Ovary (tissue), 9 donors: ENCODE measurements around the gene MAP4K4. TPM values are rescaled to one million over a fixed set of nuclear protein-coding genes. Genes with fewer than 3 reads are reported as not detected.
"Not testable (repeated sequence)": the region's sequence is repeated elsewhere in the genome, so short reads cannot be mapped to it uniquely, and the experiment has no call there.

ENCODE experiments used
- DNase-seq, 5 donors: peaks; one replicate each; pipeline ENCODE4 v3.0.0-alpha.2; 2019 to 2020
- H3K27ac ChIP-seq, 2 donors: fragments of 200-600 bp; one replicate each; pipeline versions ENCODE4 v1.5.1 to v1.8.0; 2019 to 2022
- H3K27me3 ChIP-seq: fragments of 200-600 bp; one replicate; pipeline ENCODE4 v1.8.0; 2022
- H3K36me3 ChIP-seq: fragments of 200-600 bp; sonication (generic); one replicate; pipeline ENCODE4 v1.5.1; 2019
- H3K4me1 ChIP-seq: one replicate; pipeline ENCODE4 v1.8.1; 2013; ENCODE audit warnings: mild to moderate bottlenecking, moderate library complexity; ENCODE audit not compliant: insufficient read depth
- H3K4me3 ChIP-seq: fragments of 200-600 bp; sonication (generic); one replicate; pipeline ENCODE4 v1.5.1; 2017
- H3K9me3 ChIP-seq, 2 donors: fragments of 200-600 bp in 1 of 2; sonication (generic) in 1 of 2; one replicate each; pipeline versions ENCODE4 v1.5.1 to v1.8.1; 2013 to 2019; ENCODE audit warnings: mild to moderate bottlenecking in 1 of 2, moderate library complexity in 1 of 2
- EP300 ChIP-seq: sonication (generic); formaldehyde crosslinking; IDR thresholded peaks from one replicate; pipeline ENCODE4 v1.6.1; 2017; ENCODE audit warnings: antibody characterized with exemption
- POLR2A ChIP-seq: fragments of 450-650 bp; IDR thresholded peaks from one replicate; pipeline ENCODE4 v1.6.1; 2017; ENCODE audit warnings: antibody characterized with exemption, mild to moderate bottlenecking, moderate library complexity
- WGBS, 3 donors: extraction: QIAGEN DNeasy Blood & Tissue Kit in 1 of 3; methylation state at CpG; one replicate each; pipeline versions ENCODE4 v1.1.5 to v1.1.7; 2013 to 2017; 5-methylcytosine and 5-hydroxymethylcytosine counted together
- intact Hi-C, 4 donors: fragments of 100-400 bp; cut with DNase I; formaldehyde crosslinking; loops; one replicate each; pipeline versions ENCODE4 v1.11.0 to v1.15.1; 2022 to 2023
- polyA plus RNA-seq, 2 donors: library from polyadenylated mRNA; stranded (reverse); fragments of 200-250 nt in 1 of 2; fragments of 350-450 nt in 1 of 2; fragmentation: Illumina TruSeq in 1 of 2; extraction: RNeasy Lipid Tissue Mini Kit (QIAGEN cat#74804) in 1 of 2; gene quantifications; one replicate each; pipeline ENCODE4 v1.2.3, GENCODE V29; 2013 to 2014
- total RNA-seq, 7 donors: library from RNA; depleted of rRNA in 2 of 7; stranded (reverse); fragments of >200 nt in 2 of 7; fragmentation: NEBNext Ultra II Directional in 3 of 7; extraction: Animal tissue kit (Norgen Biotek cat#: 25700) in 3 of 7; gene quantifications; one replicate each; pipeline versions ENCODE4 v1.1.0 to v1.2.4, GENCODE V29; 2016 to 2023
- TF ChIP-seq, protein P1 (sequence below), 3 donors: fragments of 450-650 bp in 2 of 3; fragments of 200-600 bp in 1 of 3; IDR thresholded peaks; one replicate each; pipeline versions ENCODE4 v1.5.1 to v1.8.0; 2016 to 2022; ENCODE audit warnings: antibody characterized with exemption in 3 of 3, mild to moderate bottlenecking in 1 of 3
- donor health status: DM: no; HTN: no; CAD: no; lungs with moderate emphysema.
- donor health status: DM: no; HTN: no; CAD: no.
- donor health status: Bipolar disorder and iron deficiency.
- donor health status: DM: yes; HTN: yes; CAD: no.
- donor health status: DM: no; HTN: no; CAD: no.
- donor health status: DM: yes; HTN: yes; CAD: no.

The MAP4K4 gene
- total and polyA plus RNA-seq, 9 donors, result 23.9 to 60.9 (median 49.7) TPM

DNA sequence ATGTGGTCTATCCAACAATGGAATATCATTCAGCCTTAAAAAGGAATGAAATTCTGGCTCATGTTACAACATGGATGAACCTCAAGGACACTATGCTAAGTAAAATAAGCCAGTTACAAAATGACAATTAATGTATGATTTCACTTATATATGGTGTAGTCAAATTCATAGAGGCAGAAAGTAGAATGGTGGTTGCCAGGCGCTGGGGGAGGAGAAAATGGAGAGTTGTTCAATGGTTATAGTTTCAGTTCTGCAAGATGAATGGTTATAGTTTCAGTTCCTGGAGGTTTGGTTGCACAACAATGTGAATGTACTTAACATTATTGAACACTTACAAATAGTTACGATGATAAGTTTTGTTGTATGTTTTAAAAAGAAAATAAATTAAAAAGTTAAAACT, 215.0 kb downstream of the MAP4K4 start:
- Histone ChIP-seq H3K27me3 (no peaks in the 10 kb centered on the region), H3K4me3 (no peak overlapping the region), H3K36me3 (no peaks in the 10 kb centered on the region), H3K4me1 (no peaks in the 10 kb centered on the region), H3K27ac (no peak overlapping the region), H3K9me3 (no peaks in the 10 kb centered on the region)
- 93 to 97% (median 96%) methylated on average over 2 of the region's 2 CpGs for WGBS, 3 donors
- no peak for DNase-seq
- intact Hi-C loops, result no loop called here
- TF ChIP-seq, protein P1, sequence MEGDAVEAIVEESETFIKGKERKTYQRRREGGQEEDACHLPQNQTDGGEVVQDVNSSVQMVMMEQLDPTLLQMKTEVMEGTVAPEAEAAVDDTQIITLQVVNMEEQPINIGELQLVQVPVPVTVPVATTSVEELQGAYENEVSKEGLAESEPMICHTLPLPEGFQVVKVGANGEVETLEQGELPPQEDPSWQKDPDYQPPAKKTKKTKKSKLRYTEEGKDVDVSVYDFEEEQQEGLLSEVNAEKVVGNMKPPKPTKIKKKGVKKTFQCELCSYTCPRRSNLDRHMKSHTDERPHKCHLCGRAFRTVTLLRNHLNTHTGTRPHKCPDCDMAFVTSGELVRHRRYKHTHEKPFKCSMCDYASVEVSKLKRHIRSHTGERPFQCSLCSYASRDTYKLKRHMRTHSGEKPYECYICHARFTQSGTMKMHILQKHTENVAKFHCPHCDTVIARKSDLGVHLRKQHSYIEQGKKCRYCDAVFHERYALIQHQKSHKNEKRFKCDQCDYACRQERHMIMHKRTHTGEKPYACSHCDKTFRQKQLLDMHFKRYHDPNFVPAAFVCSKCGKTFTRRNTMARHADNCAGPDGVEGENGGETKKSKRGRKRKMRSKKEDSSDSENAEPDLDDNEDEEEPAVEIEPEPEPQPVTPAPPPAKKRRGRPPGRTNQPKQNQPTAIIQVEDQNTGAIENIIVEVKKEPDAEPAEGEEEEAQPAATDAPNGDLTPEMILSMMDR (IDR thresholded peaks at IDR 0.05), result no peak
- TF ChIP-seq POLR2A (no peak), EP300 (no peak)

DNA sequence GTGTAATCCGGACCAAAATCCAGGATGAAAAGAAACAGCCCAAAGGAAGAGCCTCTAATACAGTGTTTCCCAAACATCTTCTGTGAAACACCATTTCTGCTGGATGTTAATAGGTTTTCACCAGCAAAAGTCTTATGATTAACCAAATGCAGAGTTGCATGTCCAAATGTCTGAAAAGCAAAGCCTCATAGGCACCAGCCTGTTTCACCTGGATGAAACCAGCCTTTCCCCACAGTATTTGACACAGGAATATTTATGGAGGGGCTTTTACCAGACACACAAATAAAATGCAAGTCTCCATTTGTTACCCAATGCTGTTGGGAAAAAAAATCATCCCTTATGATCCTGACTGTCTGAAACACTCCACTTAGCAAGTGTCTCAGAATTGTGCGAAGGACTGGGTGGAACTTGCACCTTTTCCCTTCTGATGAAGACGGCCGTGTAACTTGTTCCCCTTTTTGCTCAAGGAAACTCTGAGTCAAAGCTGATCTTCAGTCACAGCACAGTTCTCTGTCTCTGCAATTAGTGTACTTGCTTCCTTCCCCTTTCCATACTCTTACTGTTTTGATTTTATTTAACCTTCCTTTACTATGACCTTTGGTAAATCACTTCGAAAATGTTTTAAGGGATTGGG, 223.9 kb downstream of the MAP4K4 start:
- no peak overlapping the region for H3K4me3 ChIP-seq
- H3K9me3 ChIP-seq, result no peaks in the 10 kb centered on the region
- no peak for DNase-seq
- TF ChIP-seq EP300 (no peak), POLR2A (no peak)
- TF ChIP-seq, protein P1 (IDR thresholded peaks at IDR 0.05), result no peak
- 73 to 87% (median 87%) methylated on average over 5 of the region's 5 CpGs for WGBS, 3 donors
- no peaks in the 10 kb centered on the region for H3K27me3 ChIP-seq
- intact Hi-C loops, result no loop called here
- H3K27ac ChIP-seq, result no peak overlapping the region
- H3K36me3 ChIP-seq, result no peaks in the 10 kb centered on the region
- no peaks in the 10 kb centered on the region for H3K4me1 ChIP-seq

DNA sequence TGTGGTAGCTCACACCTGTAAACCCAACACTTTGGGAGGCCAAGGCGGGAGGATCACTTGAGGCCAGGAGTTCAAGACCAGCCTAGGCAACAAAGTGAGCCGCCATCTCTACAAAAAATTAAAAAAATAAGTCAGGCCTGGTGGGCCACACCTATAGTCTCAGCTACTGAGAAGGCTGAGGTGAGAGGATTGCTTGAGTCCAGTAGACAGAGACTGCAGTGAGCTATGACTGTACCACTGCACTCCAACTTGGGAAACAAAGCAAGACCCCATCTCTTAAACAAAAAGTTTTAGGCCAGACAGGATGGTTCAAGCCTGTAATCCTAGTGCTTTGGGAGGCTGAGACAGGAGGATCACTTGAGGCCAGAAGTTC, 224.4 kb downstream of the MAP4K4 start:
- H3K36me3 ChIP-seq, result no peaks in the 10 kb centered on the region
- no peak for DNase-seq
- H3K27ac ChIP-seq, result no peak overlapping the region
- H3K4me3 ChIP-seq, result no peak overlapping the region
- TF ChIP-seq POLR2A (no peak), EP300 (no peak)
- TF ChIP-seq, protein P1 (IDR thresholded peaks at IDR 0.05), result no peak
- 94 to 97% (median 96%) methylated on average over 2 of the region's 2 CpGs for WGBS, 3 donors
- H3K27me3 ChIP-seq, result no peaks in the 10 kb centered on the region
- no peaks in the 10 kb centered on the region for H3K4me1 ChIP-seq
- intact Hi-C loops, result no loop called here
- H3K9me3 ChIP-seq, result no peaks in the 10 kb centered on the region

DNA sequence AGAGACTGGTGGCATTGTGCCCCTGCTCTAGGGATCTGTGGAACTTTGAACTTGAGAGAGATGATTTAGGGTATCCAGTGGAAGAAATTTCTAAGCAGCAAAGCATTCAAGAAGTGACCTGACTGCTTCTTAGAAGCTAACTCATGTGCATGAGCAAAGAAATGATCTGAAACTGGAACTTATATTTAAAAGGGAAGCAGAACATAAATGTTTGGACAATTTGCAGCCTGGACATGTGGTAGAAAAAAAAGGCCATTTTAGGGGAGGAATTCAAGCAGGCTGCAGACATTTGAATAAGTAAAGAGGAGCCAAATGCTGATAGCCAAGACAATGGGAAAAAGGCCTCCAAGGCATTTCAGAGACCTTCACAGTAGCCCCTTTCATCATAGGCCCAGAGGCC, 226.8 kb downstream of the MAP4K4 start:
- H3K4me1 ChIP-seq, H3K27ac ChIP-seq, DNase-seq, H3K4me3 ChIP-seq, H3K9me3 ChIP-seq, H3K27me3 ChIP-seq, intact Hi-C loops, H3K36me3 ChIP-seq: not testable (repeated sequence)

DNA sequence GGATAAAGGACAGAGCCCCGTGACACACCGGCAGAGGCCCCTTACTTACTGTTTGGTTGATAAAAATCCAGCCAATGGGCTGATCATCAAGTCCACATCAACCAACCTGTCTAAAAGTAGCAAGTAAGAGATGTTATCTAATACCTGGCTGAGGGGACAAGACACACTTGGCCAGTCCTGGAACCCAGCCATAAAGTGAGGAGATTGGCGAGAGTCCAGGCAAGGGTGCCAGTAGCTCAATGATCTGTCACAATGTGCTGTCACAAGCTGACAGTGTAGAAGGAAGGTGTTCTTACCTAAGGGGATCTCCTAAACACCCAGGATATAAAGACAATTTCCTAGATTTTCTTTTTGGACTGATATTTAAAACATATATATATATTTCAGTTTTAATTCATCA, 232.5 kb downstream of the MAP4K4 start:
- intact Hi-C loops, result no loop called here
- DNase-seq, result no peak
- H3K4me1 ChIP-seq, result no peaks in the 10 kb centered on the region
- H3K27ac ChIP-seq, result no peak overlapping the region
- WGBS, 3 donors, result 88% methylated on average over 3 of the region's 3 CpGs
- H3K36me3 ChIP-seq, result no peaks in the 10 kb centered on the region
- H3K4me3 ChIP-seq, result no peak overlapping the region
- no peak for TF ChIP-seq EP300
- TF ChIP-seq POLR2A, result no peak
- TF ChIP-seq, protein P1 (IDR thresholded peaks at IDR 0.05), result no peak
- no peaks in the 10 kb centered on the region for H3K9me3 ChIP-seq
- H3K27me3 ChIP-seq, result no peaks in the 10 kb centered on the region
